ENCODE measurements around the gene FAM3D. TPM values are rescaled to one million over a fixed set of nuclear protein-coding genes. Genes with fewer than 3 reads are reported as not detected.

FAM3D gene
- total RNA-seq, 6 experiments from 2014 or later, result not detected

DNA sequence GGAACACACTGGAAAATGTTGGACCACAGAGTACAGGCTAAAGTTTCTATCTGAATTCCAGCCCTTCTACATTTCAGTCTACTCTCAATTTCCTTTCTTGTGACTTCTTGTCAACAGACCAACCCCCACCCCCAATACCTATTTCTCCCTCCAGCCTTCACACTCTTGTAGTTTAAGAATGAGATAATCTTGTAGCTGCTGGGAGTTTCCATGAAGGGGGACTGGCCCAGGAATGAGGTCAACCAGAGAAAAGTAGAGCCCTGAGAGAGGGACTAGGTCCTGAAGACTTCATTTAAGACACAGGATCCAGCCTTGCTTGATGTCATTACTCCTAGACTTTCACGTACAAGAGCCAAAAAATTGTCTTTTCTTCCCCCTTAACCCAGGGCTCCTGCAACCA, 59.9 kb downstream of the FAM3D start:
- H3K27me3 Mint-ChIP-seq (ENCODE audit: insufficient read depth), result peaks cover 31% of the 10 kb centered on the region
- H3K9me3 Mint-ChIP-seq, result peaks cover 5% of the 10 kb centered on the region; the same call in 1 of the 2 replicates
- TF ChIP-seq, protein P1, sequence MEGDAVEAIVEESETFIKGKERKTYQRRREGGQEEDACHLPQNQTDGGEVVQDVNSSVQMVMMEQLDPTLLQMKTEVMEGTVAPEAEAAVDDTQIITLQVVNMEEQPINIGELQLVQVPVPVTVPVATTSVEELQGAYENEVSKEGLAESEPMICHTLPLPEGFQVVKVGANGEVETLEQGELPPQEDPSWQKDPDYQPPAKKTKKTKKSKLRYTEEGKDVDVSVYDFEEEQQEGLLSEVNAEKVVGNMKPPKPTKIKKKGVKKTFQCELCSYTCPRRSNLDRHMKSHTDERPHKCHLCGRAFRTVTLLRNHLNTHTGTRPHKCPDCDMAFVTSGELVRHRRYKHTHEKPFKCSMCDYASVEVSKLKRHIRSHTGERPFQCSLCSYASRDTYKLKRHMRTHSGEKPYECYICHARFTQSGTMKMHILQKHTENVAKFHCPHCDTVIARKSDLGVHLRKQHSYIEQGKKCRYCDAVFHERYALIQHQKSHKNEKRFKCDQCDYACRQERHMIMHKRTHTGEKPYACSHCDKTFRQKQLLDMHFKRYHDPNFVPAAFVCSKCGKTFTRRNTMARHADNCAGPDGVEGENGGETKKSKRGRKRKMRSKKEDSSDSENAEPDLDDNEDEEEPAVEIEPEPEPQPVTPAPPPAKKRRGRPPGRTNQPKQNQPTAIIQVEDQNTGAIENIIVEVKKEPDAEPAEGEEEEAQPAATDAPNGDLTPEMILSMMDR (IDR thresholded peaks at IDR 0.05), result no peak
- peaks cover 30% of the 10 kb centered on the region for H3K4me1 Mint-ChIP-seq (ENCODE audit: low read depth)
- no peak overlapping the region for H3K27ac Mint-ChIP-seq
- H3K4me3 Mint-ChIP-seq, result no peak overlapping the region
- no peak for DNase-seq
- no peaks in the 10 kb centered on the region for H3K36me3 Mint-ChIP-seq (ENCODE audit: low read depth)

- H3K36me3 Mint-ChIP-seq (ENCODE audit: low read depth), result no peaks in the 10 kb centered on the region
- peaks cover 35% of the 10 kb centered on the region for H3K27me3 Mint-ChIP-seq (ENCODE audit: insufficient read depth)
- H3K4me3 Mint-ChIP-seq, result no peak overlapping the region
- TF ChIP-seq, protein P1 (IDR thresholded peaks at IDR 0.05), result no peak
- peaks cover 14% of the 10 kb centered on the region for H3K4me1 Mint-ChIP-seq (ENCODE audit: low read depth)
- DNase-seq, result no peak
- H3K27ac Mint-ChIP-seq, result no peak overlapping the region
- peaks cover 5% of the 10 kb centered on the region; the same call in 1 of the 2 replicates for H3K9me3 Mint-ChIP-seq
Observed at GRCh38 chr3:58604031-58604430, 62.5 kb downstream of the FAM3D start.

DNA sequence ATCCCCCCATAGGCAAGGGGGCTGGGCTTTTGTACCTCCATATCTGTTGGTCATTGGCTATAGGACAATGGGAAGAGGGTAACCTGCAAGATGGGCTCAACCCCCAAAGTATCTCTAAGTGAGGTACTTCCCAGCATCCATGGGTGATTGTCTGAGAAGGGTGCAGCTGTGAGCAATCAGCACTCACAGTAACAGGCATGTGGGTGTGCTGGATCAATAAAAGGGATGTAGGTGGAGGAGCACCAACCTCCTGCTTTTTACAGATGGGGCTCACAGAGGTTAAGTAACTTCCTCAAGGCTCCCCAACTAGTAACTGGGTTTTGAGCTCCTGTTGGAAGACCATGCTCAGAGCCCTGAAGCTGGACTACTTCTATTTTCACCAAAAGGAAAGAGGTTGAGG, 63.0 kb downstream of the FAM3D start:
- no peaks in the 10 kb centered on the region for H3K36me3 Mint-ChIP-seq (ENCODE audit: low read depth)
- H3K9me3 Mint-ChIP-seq, result peaks cover 5% of the 10 kb centered on the region; the same call in 1 of the 2 replicates
- peaks cover 10% of the 10 kb centered on the region for H3K4me1 Mint-ChIP-seq (ENCODE audit: low read depth)
- TF ChIP-seq, protein P1 (IDR thresholded peaks at IDR 0.05), result no peak
- no peak overlapping the region for H3K4me3 Mint-ChIP-seq
- no peak overlapping the region for H3K27ac Mint-ChIP-seq
- peaks cover 35% of the 10 kb centered on the region for H3K27me3 Mint-ChIP-seq (ENCODE audit: insufficient read depth)
- no peak for DNase-seq

DNA sequence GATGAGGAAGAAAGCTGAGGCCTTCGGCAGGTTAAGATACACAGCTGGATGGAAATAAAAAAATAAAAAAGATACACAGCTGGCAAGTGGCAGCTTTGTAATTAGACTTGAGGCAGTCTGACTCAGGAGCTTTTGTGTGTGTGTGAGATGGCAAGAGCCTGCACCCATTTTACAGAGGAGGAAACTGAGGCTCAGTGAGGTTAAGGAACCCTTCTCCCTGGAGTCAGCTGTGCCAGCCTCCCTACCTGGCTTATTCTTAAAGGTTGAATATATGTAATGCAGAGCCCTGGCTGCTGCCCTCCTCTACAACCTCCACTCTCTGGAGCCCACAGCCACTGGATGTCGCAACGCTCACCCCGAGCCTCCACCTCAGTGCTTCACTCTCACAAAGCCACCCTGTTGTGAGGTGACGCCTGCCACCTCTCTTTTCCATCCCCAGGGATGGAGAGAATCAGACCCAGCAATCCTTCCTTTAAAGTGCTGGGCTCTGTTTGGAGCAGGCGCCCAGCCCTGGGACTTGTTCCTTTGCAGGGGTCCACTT, 68.7 kb downstream of the FAM3D start:
- Mint-ChIP-seq H3K4me3 (no peak overlapping the region), H3K4me1 (ENCODE audit: low read depth) (no peaks in the 10 kb centered on the region), H3K27me3 (ENCODE audit: insufficient read depth) (peaks cover 12% of the 10 kb centered on the region), H3K9me3 (no peaks in the 10 kb centered on the region), H3K27ac (no peak overlapping the region), H3K36me3 (ENCODE audit: low read depth) (no peaks in the 10 kb centered on the region)
- TF ChIP-seq, protein P1 (IDR thresholded peaks at IDR 0.05), result no peak
- DNase-seq, result no peak

GRCh38 chr3:58596834-58597518, 69.6 kb downstream of the FAM3D start:
- H3K4me1 Mint-ChIP-seq (ENCODE audit: low read depth), result no peaks in the 10 kb centered on the region
- no peak for DNase-seq
- peaks cover 15% of the 10 kb centered on the region for H3K27me3 Mint-ChIP-seq (ENCODE audit: insufficient read depth)
- no peak overlapping the region for H3K27ac Mint-ChIP-seq
- no peaks in the 10 kb centered on the region for H3K36me3 Mint-ChIP-seq (ENCODE audit: low read depth)
- no peak overlapping the region for H3K4me3 Mint-ChIP-seq
- H3K9me3 Mint-ChIP-seq, result no peaks in the 10 kb centered on the region
- TF ChIP-seq, protein P1 (IDR thresholded peaks at IDR 0.05), result no peak

All from HFFc6 (cell line).